Trophoblast cell (in vitro differentiated cells and primary cell): ENCODE results near the gene SLC39A1.
A peak's percentile ranks its signal among the peaks of the same experiment; 100 is the strongest.

Experiments used
- DNase-seq, 2 donors: peaks; one replicate each; pipeline ENCODE4 v3.0.0-alpha.2; 2016
- H2AFZ ChIP-seq: 2 replicates; pipeline ENCODE4 v1.6.1; 2013; ENCODE audit warnings: low read length, moderate library complexity, mild to moderate bottlenecking; ENCODE audit not compliant: insufficient read depth, poor library complexity
- H2AK5ac ChIP-seq: 2 replicates; pipeline ENCODE4 v1.6.1; 2013; ENCODE audit warnings: mild to moderate bottlenecking, low read length
- H2BK120ac ChIP-seq: 2 replicates; pipeline ENCODE4 v1.6.1; 2013; ENCODE audit warnings: low read length, mild to moderate bottlenecking, moderate library complexity; ENCODE audit not compliant: insufficient read depth, poor library complexity
- H2BK12ac ChIP-seq: 2 replicates; pipeline ENCODE4 v1.6.1; 2013; ENCODE audit warnings: mild to moderate bottlenecking, low read length, moderate library complexity
- H2BK5ac ChIP-seq: 2 replicates; pipeline ENCODE4 v1.6.1; 2013; ENCODE audit warnings: low read length, low read depth, moderate library complexity, mild to moderate bottlenecking; ENCODE audit not compliant: poor library complexity
- H3K14ac ChIP-seq: 2 replicates; pipeline ENCODE4 v1.6.1; 2013; ENCODE audit warnings: mild to moderate bottlenecking, low read length
- H3K18ac ChIP-seq: 2 replicates; pipeline ENCODE4 v1.6.1; 2013; ENCODE audit warnings: mild to moderate bottlenecking, low read length
- H3K23ac ChIP-seq: 2 replicates; pipeline ENCODE4 v1.6.1; 2013; ENCODE audit warnings: low read length
- H3K27ac ChIP-seq: 2 replicates; pipeline ENCODE4 v1.5.1; 2013; ENCODE audit warnings: low read depth, mild to moderate bottlenecking, inconsistent platforms, low read length, moderate library complexity
- H3K27me3 ChIP-seq: 2 replicates; pipeline ENCODE4 v1.6.1; 2013; ENCODE audit warnings: inconsistent platforms, mild to moderate bottlenecking, low read length, moderate library complexity; ENCODE audit not compliant: insufficient read depth
- H3K36me3 ChIP-seq, 2 experiments: 1 replicate in 1 of 2; 2 replicates in 1 of 2; pipeline ENCODE4 v1.6.1; 2013; ENCODE audit warnings: low read length in 2 of 2, mild to moderate bottlenecking in 2 of 2, moderate library complexity in 1 of 2; ENCODE audit not compliant: insufficient read depth in 2 of 2, control insufficient read depth in 1 of 2
- H3K4ac ChIP-seq: 2 replicates; pipeline ENCODE4 v1.6.1; 2013; ENCODE audit warnings: low read depth, mild to moderate bottlenecking, low read length, moderate library complexity
- H3K4me1 ChIP-seq, 2 experiments: 1 replicate in 1 of 2; 2 replicates in 1 of 2; pipeline ENCODE4 v1.6.1; 2013; ENCODE audit warnings: low read length in 2 of 2, mild to moderate bottlenecking in 2 of 2, moderate library complexity in 1 of 2; ENCODE audit not compliant: insufficient read depth in 2 of 2, control insufficient read depth in 1 of 2
- H3K4me2 ChIP-seq: 2 replicates; pipeline ENCODE4 v1.6.1; 2013; ENCODE audit warnings: inconsistent platforms, mild to moderate bottlenecking, low read length, moderate library complexity
- H3K4me3 ChIP-seq: 2 replicates; pipeline ENCODE4 v1.5.1; 2013; ENCODE audit warnings: mild to moderate bottlenecking, low read depth, low read length, inconsistent platforms
- H3K79me1 ChIP-seq: one replicate; pipeline ENCODE4 v1.6.1; 2013; ENCODE audit warnings: low read length
- H3K79me2 ChIP-seq: 2 replicates; pipeline ENCODE4 v1.6.1; 2013; ENCODE audit warnings: low read length, mild to moderate bottlenecking; ENCODE audit not compliant: control insufficient read depth, insufficient read depth, poor library complexity
- H3K9ac ChIP-seq: 2 replicates; pipeline ENCODE4 v1.6.1; 2013; ENCODE audit warnings: mild to moderate bottlenecking, low read length
- H3K9me3 ChIP-seq: 2 replicates; pipeline ENCODE4 v1.6.1; 2013; ENCODE audit warnings: low read depth, mild to moderate bottlenecking, control low read depth, inconsistent platforms, low read length; ENCODE audit not compliant: insufficient read depth
- H4K12ac ChIP-seq: 2 replicates; pipeline ENCODE4 v1.6.1; 2013; ENCODE audit warnings: low read depth, mild to moderate bottlenecking, low read length, moderate library complexity
- H4K8ac ChIP-seq: 2 replicates; pipeline ENCODE4 v1.6.1; 2013; ENCODE audit warnings: low read depth, mild to moderate bottlenecking, low read length, moderate library complexity
- H4K91ac ChIP-seq: one replicate; pipeline ENCODE4 v1.6.1; 2013; ENCODE audit warnings: low read depth, mild to moderate bottlenecking, low read length, moderate library complexity
- WGBS: extraction: QIAGEN DNeasy Blood & Tissue Kit; methylation state at CpG from one replicate; pipeline ENCODE4 v1.1.7; 2013; ENCODE audit warnings: missing lambda C conversion rate; ENCODE audit not compliant: insufficient read length, insufficient coverage; ENCODE audit errors: extremely low coverage; 5-methylcytosine and 5-hydroxymethylcytosine counted together

SLC39A1 gene

GRCh38 chr1:153954826-153955225 lies 8.5 kb downstream of the SLC39A1 start:
- Histone ChIP-seq H2BK5ac (no peak overlapping the region), H2BK12ac (no peak overlapping the region), H3K79me1 (peaks cover 7% of the 10 kb centered on the region), H4K8ac (no peak overlapping the region), H3K9me3 (no peaks in the 10 kb centered on the region), H3K14ac (no peak overlapping the region), H3K27me3 (no peaks in the 10 kb centered on the region), H3K18ac (no peak overlapping the region), H2BK120ac (no peak overlapping the region), H3K4ac (peak overlapping the region; percentile 4), H3K4me3 (no peak overlapping the region), H3K27ac (no peak overlapping the region), H3K4me2 (no peak overlapping the region), H3K79me2 (peaks cover 19% of the 10 kb centered on the region), H3K4me1 (peaks cover 6 to 9% of the 10 kb centered on the region in 2 experiments), H2AFZ (no peak overlapping the region), H3K36me3 (peaks cover 39 to 44% of the 10 kb centered on the region in 2 experiments), H3K23ac (no peak overlapping the region), H2AK5ac (no peak overlapping the region), H4K12ac (no peak overlapping the region), H4K91ac (no peak overlapping the region), H3K9ac (no peak overlapping the region)
- no CpG with 5 or more reads among the region's 10 CpGs for WGBS
- DNase-seq: no peak

GRCh38 chr1:153953859-153954365 lies 9.4 kb downstream of the SLC39A1 start:
- Histone ChIP-seq H3K4ac (peak overlapping the region; percentile 30), H2BK12ac (no peak overlapping the region), H3K27ac (no peak overlapping the region), H3K27me3 (no peaks in the 10 kb centered on the region), H3K4me1 (peaks cover 6 to 9% of the 10 kb centered on the region in 2 experiments), H2BK5ac (no peak overlapping the region), H3K4me3 (no peak overlapping the region), H2AK5ac (no peak overlapping the region), H3K9me3 (no peaks in the 10 kb centered on the region), H3K4me2 (no peak overlapping the region), H4K12ac (no peak overlapping the region), H3K14ac (no peak overlapping the region), H3K9ac (peak overlapping the region; percentile 29), H4K8ac (no peak overlapping the region), H3K18ac (no peak overlapping the region), H3K79me1 (peaks cover 7% of the 10 kb centered on the region), H3K36me3 (peaks cover 36 to 45% of the 10 kb centered on the region in 2 experiments), H2AFZ (no peak overlapping the region), H2BK120ac (no peak overlapping the region), H3K23ac (peak overlapping the region; percentile 27), H3K79me2 (peaks cover 19% of the 10 kb centered on the region), H4K91ac (no peak overlapping the region)
- no peak for DNase-seq
- no CpG with 5 or more reads among the region's 4 CpGs for whole genome bisulfite sequencing

GRCh38 chr1:153951801-153952200 lies 11.5 kb downstream of the SLC39A1 start:
- no peak overlapping the region for H2BK12ac ChIP-seq
- H3K4me3 ChIP-seq: no peak overlapping the region
- H2BK120ac ChIP-seq: no peak overlapping the region
- H2AFZ ChIP-seq: no peak overlapping the region
- no peak overlapping the region for H2BK5ac ChIP-seq
- H4K12ac ChIP-seq: no peak overlapping the region
- H3K27me3 ChIP-seq: no peaks in the 10 kb centered on the region
- H3K79me1 ChIP-seq: no peaks in the 10 kb centered on the region
- DNase-seq: no peak
- H3K23ac ChIP-seq: no peak overlapping the region
- no peak overlapping the region for H4K8ac ChIP-seq
- H4K91ac ChIP-seq: no peak overlapping the region
- peaks cover 5% of the 10 kb centered on the region for H3K79me2 ChIP-seq
- no peak overlapping the region for H3K18ac ChIP-seq
- peaks cover 1 to 2% of the 10 kb centered on the region in 2 experiments for H3K4me1 ChIP-seq
- no peaks in the 10 kb centered on the region for H3K9me3 ChIP-seq
- no peak overlapping the region for H3K9ac ChIP-seq
- H3K27ac ChIP-seq: no peak overlapping the region
- H3K14ac ChIP-seq: no peak overlapping the region
- no CpG with 5 or more reads among the region's 2 CpGs for whole genome bisulfite sequencing
- no peak overlapping the region for H2AK5ac ChIP-seq
- H3K36me3 ChIP-seq: peaks cover 52 to 62% of the 10 kb centered on the region in 2 experiments
- no peak overlapping the region for H3K4me2 ChIP-seq
- no peak overlapping the region for H3K4ac ChIP-seq

GRCh38 chr1:153951183-153951582 lies 12.2 kb downstream of the SLC39A1 start:
- H3K4me2 ChIP-seq: no peak overlapping the region
- H3K36me3 ChIP-seq: peaks cover 52 to 62% of the 10 kb centered on the region in 2 experiments
- H3K27me3 ChIP-seq: no peaks in the 10 kb centered on the region
- peaks cover 1% of the 10 kb centered on the region for H3K9me3 ChIP-seq
- H3K9ac ChIP-seq: no peak overlapping the region
- no peak overlapping the region for H3K4me3 ChIP-seq
- H3K23ac ChIP-seq: no peak overlapping the region
- no peak overlapping the region for H2AK5ac ChIP-seq
- no peak overlapping the region for H4K12ac ChIP-seq
- H4K91ac ChIP-seq: no peak overlapping the region
- WGBS: no CpG with 5 or more reads among the region's 11 CpGs
- H3K79me1 ChIP-seq: peaks cover 3% of the 10 kb centered on the region
- no peak overlapping the region for H3K4ac ChIP-seq
- no peak overlapping the region for H2AFZ ChIP-seq
- H3K4me1 ChIP-seq: no peaks in the 10 kb centered on the region
- no peak overlapping the region for H3K14ac ChIP-seq
- no peak overlapping the region for H4K8ac ChIP-seq
- no peak for DNase-seq
- H2BK12ac ChIP-seq: no peak overlapping the region
- no peak overlapping the region for H3K27ac ChIP-seq
- no peak overlapping the region for H2BK120ac ChIP-seq
- peaks cover 2% of the 10 kb centered on the region for H3K79me2 ChIP-seq
- H3K18ac ChIP-seq: no peak overlapping the region
- no peak overlapping the region for H2BK5ac ChIP-seq
